ENCODE data around the gene RYK.
"Not testable (repeated sequence)": the region's sequence is repeated elsewhere in the genome, so short reads cannot be mapped to it uniquely, and the experiment has no call there.

RYK gene

GRCh38 chr3:134250717-134251220 lies at the start of gene RYK:
RYK (minus strand) TSS chr3:134250859; CDS start chr3:134250654, 205 bp downstream.
- DNase-seq (ENCODE audit: low read depth in 2 of 2) = peak; percentile 33 to 44

DNA sequence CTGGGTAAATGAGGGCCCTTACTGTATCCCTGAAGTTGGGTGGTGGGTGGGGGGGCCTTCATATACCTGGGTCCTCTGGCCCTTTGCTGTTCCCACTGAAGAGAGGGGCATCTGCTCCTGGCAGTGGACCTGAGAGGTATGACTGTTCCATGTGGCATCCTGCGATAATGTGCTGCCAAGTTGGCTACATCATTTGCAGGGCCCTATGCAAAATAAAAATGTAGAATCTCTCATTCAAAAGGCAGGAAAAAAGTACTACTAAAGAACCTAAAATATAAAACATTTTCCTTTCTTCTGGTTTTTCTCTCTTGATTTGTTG lies 49.2 kb upstream of the RYK start:
- DNase-seq (ENCODE audit: low read depth in 2 of 2) = no peak

- DNase-seq (ENCODE audit: low read depth in 2 of 2) = no peak
These were observed 48.7 kb upstream of the RYK start for GRCh38 chr3:134299185-134299887.

- no peak for DNase-seq (ENCODE audit: low read depth in 2 of 2)
These were observed 47.6 kb upstream of the RYK start for GRCh38 chr3:134298249-134298648.

DNA sequence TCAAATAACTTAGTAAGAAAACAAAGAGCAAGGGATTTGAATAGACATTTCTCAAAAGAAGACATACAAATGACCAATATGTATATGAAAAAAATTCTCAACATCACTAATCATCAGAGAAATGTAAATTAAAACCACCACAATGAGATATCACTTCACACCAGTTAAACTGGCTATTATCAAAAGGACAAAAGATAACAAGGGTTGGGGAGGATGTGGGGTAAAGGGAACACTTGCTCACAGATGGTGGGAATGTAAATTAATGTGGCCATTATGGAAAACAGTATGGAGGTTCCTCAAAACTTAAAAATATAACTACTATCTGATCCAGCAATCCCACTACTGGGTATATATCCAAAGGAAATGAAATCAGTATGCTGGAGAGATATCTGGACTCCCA lies 46.0 kb upstream of the RYK start:
- no peak for DNase-seq (ENCODE audit: low read depth in 2 of 2)

DNA sequence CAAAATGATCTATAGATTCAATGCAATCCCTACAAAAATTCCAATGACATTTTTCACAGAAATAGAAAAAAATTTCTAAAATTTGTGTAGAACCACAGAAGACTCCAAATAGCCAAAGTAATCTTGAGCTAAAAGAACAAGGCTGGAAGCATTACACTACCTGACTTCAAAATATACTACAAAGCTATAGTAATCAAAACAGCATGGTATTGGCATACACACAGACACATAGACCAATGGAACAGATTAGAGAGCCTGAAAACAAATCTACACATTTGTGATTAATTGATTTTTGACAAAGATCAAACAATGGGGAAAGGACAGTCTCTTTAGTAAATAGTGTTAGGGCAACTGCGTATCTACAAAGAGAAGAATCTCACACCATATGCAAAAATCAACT lies 45.3 kb upstream of the RYK start:
- DNase-seq (ENCODE audit: low read depth in 2 of 2) = no peak

DNA sequence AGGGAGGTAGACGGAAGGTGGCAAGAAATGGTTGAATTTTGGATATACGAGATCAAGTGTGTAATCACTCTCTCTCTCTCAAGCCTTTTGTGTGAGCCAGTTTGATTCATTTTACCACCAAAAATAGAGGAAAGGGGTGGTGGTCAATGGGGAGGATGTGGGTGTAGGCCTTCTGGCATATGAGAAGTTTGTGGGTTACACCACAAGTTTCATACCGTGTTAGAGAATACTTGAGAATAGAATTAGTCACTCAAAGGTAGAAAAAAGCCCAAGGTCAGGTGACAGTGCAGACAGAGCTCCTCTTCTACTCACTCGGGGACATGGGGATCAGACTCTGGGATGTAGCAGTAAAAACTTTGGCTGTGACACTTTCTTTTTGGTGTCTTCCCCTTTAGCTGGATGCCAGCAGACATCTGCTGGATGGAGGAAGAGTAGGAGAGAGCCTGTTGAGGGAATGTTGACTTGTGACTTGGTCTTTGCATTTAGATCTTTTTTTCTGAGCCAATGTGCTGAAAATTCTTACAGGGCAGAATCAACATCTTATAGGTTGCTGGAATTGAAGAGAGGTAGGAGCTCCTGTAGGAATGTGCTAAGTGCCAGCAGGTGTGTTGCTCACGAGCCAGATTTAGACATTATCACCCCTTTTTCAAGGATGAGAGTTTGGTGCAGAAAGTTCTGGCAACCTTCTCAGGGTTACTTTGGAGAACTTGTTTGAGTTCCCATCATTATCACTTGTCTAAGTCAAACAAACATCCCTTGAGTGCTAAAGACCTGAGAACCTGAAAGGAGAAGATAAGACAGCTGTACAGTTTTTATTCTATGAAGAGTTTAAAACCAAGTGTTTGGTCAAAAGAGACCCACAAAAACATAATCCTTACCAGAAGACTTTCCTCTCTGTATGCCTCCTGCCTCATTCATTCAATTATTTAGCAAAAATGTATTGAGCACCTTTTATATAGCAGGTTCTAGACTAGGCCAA lies 43.9 kb upstream of the RYK start:
- DNase-seq (ENCODE audit: low read depth in 2 of 2) = no peak

DNA sequence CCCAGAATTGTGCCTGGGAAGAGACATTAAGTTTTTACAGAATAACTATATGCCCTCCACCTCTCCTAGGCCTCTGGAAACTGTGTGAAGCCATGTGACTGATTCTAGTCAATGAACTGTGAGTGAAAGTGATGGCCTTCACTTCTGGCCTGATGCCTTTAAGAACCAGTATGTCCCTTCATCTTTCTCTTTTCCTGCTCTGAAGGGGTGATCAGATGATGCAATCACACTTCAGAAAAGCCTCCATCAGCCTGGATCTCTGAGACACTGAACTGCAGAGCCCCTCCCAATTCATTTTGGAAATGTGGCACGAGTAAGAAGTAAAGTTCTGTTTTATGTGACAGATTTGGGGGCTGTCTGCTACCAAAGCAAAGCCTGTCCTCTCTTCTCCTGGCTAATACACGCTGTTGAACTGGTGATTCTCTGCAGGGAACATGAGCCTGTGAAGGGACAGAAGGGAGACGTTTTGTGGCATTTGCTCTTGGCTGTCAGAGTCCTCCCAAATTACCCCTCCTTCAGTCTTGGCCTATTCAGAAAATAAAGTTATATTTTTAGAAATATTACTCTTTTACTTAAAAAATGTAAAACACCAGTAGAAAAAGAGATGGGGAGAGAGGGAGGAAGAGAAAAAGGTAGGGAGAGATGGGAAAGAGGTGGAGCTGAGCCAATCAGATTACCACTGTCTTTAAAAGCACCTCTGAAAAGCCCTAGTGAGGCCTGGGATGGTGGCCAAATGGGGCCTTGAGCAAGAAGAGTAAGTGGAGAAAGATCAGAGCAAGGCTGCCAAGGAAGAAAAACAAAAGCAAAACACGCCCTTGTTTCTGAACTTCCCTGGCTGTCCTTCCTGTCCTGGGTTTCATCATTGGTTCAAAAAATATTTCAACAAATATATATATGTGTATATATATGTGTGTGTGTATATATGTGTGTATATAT lies 40.9 kb upstream of the RYK start:
- peak in 1 of 2 experiments; percentile 63 for DNase-seq (ENCODE audit: low read depth in 2 of 2)

GRCh38 chr3:134287512-134287911 lies 36.9 kb upstream of the RYK start:
- DNase-seq (ENCODE audit: low read depth in 2 of 2) = no peak

- DNase-seq (ENCODE audit: low read depth in 2 of 2) = no peak
These were observed 33.8 kb upstream of the RYK start for GRCh38 chr3:134284438-134284837.

- DNase-seq (ENCODE audit: low read depth in 2 of 2) = no peak
These were observed 32.0 kb upstream of the RYK start for GRCh38 chr3:134282659-134283047.

DNA sequence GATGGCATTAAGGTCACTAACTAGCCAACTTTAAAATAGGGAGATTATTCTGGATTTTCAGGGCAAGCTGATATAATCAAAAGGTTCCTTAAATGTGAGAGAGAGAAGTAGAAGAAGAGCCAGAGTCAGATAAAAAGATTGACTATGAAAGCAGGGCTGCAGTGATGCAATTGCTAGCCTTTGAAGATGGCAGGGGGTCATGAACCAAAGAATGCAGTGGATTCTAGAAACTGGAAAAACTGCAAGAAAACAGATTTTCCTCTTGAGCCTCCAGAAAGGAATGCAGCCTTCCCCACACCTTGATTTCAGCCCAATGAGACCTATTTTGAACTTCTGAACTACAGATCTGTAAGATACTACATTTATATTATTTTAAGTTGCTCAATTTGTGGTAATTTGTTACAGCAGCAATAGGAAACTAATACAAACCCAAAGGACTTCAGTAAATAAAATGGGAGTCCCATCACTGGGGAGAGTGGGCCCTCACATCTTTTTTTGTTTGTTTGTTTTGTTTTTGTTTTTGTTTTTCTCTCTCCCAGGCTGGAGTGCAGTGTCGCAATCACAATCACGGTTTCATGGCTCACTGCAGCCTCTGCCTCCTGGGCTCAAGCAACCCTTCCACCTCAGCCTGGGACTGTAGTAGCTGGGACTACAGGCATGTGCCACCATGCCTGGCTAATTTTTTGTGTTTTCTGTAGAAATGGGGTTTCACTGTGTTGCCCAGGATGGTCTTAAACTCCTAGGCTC lies 31.4 kb upstream of the RYK start:
- no peak for DNase-seq (ENCODE audit: low read depth in 2 of 2)

DNA sequence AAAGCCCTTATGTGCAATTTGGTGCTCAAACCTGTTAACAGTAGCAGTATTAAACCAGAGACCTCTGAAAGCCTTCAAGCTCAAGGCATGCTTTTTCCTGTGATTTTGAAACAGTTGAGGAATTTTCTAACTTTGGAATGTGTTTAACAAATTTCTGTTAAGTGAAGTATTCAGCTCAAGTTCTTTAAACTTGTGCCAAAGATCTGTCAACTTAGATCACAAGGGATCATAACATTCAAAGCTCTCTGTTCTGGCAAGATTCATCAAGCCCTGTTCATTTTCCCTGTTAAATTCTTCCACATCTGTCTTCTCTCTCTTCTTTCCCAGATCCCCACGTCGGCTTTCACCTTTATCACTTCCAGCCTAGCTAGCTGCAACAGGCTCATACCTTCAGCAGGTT lies 28.8 kb upstream of the RYK start:
- no peak for DNase-seq (ENCODE audit: low read depth in 2 of 2)

GRCh38 chr3:134277066-134277660 lies 26.5 kb upstream of the RYK start:
- no peak for DNase-seq (ENCODE audit: low read depth in 2 of 2)

DNA sequence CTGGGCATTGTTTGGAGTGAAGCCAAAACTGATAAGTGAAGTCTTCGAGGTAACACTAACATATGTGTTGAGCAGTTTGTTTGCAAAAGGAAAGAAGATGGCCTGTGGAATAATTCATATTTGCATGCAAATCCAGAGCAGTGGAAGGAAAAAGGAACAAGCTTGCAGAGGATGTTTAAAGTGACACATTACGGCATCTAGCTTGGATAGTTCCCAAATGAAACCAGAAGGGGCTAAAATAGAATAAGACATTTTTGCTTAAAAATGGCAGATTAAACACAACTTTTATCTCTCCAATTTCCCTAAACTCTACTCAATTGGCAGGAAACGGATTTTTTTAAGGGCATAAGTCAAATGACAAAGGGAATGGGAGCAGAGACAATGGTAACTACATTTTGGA lies 25.4 kb upstream of the RYK start:
- DNase-seq (ENCODE audit: low read depth in 2 of 2) = no peak

GRCh38 chr3:134275110-134275509 lies 24.5 kb upstream of the RYK start:
- DNase-seq (ENCODE audit: low read depth in 2 of 2) = not testable (repeated sequence)

DNA sequence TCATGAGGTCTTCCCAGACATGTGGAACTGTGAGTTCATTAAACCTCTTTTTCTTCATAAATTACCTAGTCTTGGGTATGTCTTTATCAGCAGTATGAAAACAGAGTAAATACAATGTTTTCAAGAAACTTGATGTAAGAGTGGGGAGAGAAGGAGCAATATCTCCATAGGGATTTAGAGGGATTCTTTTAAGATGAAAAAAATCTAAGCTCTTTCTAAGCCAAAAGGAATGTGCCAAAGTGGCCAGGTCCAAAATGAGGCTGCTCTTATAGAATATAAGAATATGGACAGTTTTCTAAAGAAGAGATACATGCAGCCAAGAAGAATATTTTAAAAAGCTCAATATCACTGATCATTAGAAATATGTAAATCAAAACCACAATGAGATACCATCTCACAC lies 23.9 kb upstream of the RYK start:
- DNase-seq (ENCODE audit: low read depth in 2 of 2) = no peak

- no peak for DNase-seq (ENCODE audit: low read depth in 2 of 2)
These were observed 17.3 kb upstream of the RYK start for GRCh38 chr3:134267996-134268395.

- no peak for DNase-seq (ENCODE audit: low read depth in 2 of 2)
These were observed 10.3 kb upstream of the RYK start for GRCh38 chr3:134260987-134261386.

- DNase-seq (ENCODE audit: low read depth in 2 of 2) = no peak
These were observed 8.2 kb upstream of the RYK start for GRCh38 chr3:134258761-134259347.

All from fibroblast of skin of left biceps (primary cell).